Fibroblast of lung (primary cell): ENCODE measurements around the gene ACOX1. TPM values are rescaled to one million over a fixed set of nuclear protein-coding genes. Genes with fewer than 3 reads are reported as not detected.

Experiments
- DNase-seq, 2 donors: peaks; one replicate each; pipeline versions ENCODE4 v3.0.0 to v3.0.0-alpha.2; 2010; ENCODE audit warnings: low read depth in 2 of 2
- H2AFZ ChIP-seq: 2 replicates; pipeline ENCODE4 v1.5.1; 2012; ENCODE audit warnings: low read length, control low read depth, inconsistent platforms
- H3K27ac ChIP-seq: 2 replicates; pipeline ENCODE4 v1.5.1; 2011; ENCODE audit warnings: low read length, control low read depth; ENCODE audit not compliant: insufficient read depth
- H3K27me3 ChIP-seq: 2 replicates; pipeline ENCODE4 v1.5.1; 2011; ENCODE audit warnings: mild to moderate bottlenecking, low read length; ENCODE audit not compliant: control insufficient read depth, insufficient read depth
- H3K36me3 ChIP-seq: 2 replicates; pipeline ENCODE4 v1.5.1; 2011; ENCODE audit warnings: low read length; ENCODE audit not compliant: control insufficient read depth, insufficient read depth
- H3K4me1 ChIP-seq: 2 replicates; pipeline ENCODE4 v1.5.1; 2011; ENCODE audit warnings: low read length; ENCODE audit not compliant: control insufficient read depth, insufficient read depth; ENCODE audit errors: extremely low read depth
- H3K4me2 ChIP-seq: 2 replicates; pipeline ENCODE4 v1.5.1; 2011; ENCODE audit warnings: low read length, control low read depth; ENCODE audit not compliant: insufficient read depth; ENCODE audit errors: extremely low read depth
- H3K4me3 ChIP-seq, 4 experiments: fragments of 200-600 bp in 1 of 4; sonication (generic) in 1 of 4; replicated peaks in 1 of 4; 2 replicates each; pipeline ENCODE4 v1.5.1; 2011 to 2016; ENCODE audit warnings: low read length in 4 of 4, low read depth in 3 of 4, mild to moderate bottlenecking in 3 of 4, control low read depth in 2 of 4, inconsistent platforms in 1 of 4, mixed read lengths in 1 of 4; ENCODE audit not compliant: insufficient read depth in 1 of 4; ENCODE audit errors: control extremely low read depth in 1 of 4
- H3K79me2 ChIP-seq: 2 replicates; pipeline ENCODE4 v1.5.1; 2012; ENCODE audit warnings: mild to moderate bottlenecking, low read length, inconsistent platforms; ENCODE audit not compliant: control insufficient read depth, insufficient read depth
- H3K9ac ChIP-seq: 2 replicates; pipeline ENCODE4 v1.5.1; 2011; ENCODE audit warnings: mild to moderate bottlenecking, low read length, control low read depth; ENCODE audit not compliant: insufficient read depth
- H3K9me3 ChIP-seq: 2 replicates; pipeline ENCODE4 v1.5.1; 2012; ENCODE audit warnings: low read depth, low read length; ENCODE audit not compliant: control insufficient read depth, insufficient read depth
- H4K20me1 ChIP-seq: 2 replicates; pipeline ENCODE4 v1.5.1; 2011; ENCODE audit warnings: low read length; ENCODE audit not compliant: control insufficient read depth, insufficient read depth; ENCODE audit errors: extremely low read depth
- EZH2 ChIP-seq: IDR thresholded peaks from 2 replicates; pipeline ENCODE4 v1.5.1; 2012; ENCODE audit warnings: low read length, control low read depth, mild to moderate bottlenecking; ENCODE audit errors: missing control alignments
- polyA plus RNA-seq, 2 donors: library from polyadenylated mRNA; depleted of rRNA in 1 of 2; stranded (reverse) in 1 of 2; unstranded in 1 of 2; fragments of >200 nt; gene quantifications; 2 replicates each; pipeline ENCODE4 v1.2.1, GENCODE V29; 2011 to 2012; ENCODE audit warnings: missing spikeins in 1 of 2
- total RNA-seq: library from RNA; depleted of rRNA; stranded (reverse); fragments of >200 nt; gene quantifications from 2 replicates; pipeline ENCODE4 v1.2.1, GENCODE V29; 2014
- TF ChIP-seq, protein P1 (sequence below), 2 donors: IDR thresholded peaks in 1 of 2; conservative IDR thresholded peaks in 1 of 2; 1 replicate in 1 of 2; 2 replicates in 1 of 2; pipeline ENCODE4 v1.5.1; 2011 to 2012; ENCODE audit warnings: low read length in 2 of 2, control low read depth in 1 of 2, inconsistent platforms in 1 of 2, low read depth in 1 of 2, mild to moderate bottlenecking in 1 of 2

Gene ACOX1
- total and polyA plus RNA-seq, 2 donors (not counting 1 experiment from before 2014, with no cell fraction given) = 30.0 to 70.5 TPM

DNA sequence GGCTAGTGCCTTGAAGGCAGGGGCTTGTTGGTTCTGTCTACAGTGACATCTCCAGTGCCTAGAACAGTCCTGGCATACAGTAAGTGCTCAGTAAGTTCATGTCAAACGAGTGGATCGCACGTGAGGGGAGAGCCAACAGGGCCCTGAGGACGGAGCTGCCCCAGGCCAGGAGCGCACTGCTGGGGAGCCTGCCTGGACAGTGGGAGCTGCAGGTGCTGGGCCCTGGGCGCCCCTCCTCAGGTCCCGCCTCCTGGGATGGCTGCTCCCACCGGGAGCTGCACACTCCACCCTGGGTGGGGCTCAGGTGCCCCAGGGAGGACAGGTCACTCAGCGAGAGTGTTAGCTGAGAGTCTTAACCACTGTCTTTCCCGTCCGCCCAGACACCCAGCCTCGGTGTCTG, 46.3 kb upstream of the ACOX1 start:
- no peak for DNase-seq
- H3K27ac ChIP-seq = no peak overlapping the region
- no peaks in the 10 kb centered on the region for H4K20me1 ChIP-seq
- no peak overlapping the region for H3K4me3 ChIP-seq
- no peaks in the 10 kb centered on the region for H3K4me1 ChIP-seq
- H3K36me3 ChIP-seq = no peaks in the 10 kb centered on the region
- H3K9ac ChIP-seq = no peak overlapping the region
- no peaks in the 10 kb centered on the region for H3K79me2 ChIP-seq
- no peaks in the 10 kb centered on the region for H3K9me3 ChIP-seq
- H2AFZ ChIP-seq = no peak overlapping the region
- no peak overlapping the region for H3K4me2 ChIP-seq
- H3K27me3 ChIP-seq = peaks cover 4% of the 10 kb centered on the region
- TF ChIP-seq EZH2 = no peak
- TF ChIP-seq, protein P1, sequence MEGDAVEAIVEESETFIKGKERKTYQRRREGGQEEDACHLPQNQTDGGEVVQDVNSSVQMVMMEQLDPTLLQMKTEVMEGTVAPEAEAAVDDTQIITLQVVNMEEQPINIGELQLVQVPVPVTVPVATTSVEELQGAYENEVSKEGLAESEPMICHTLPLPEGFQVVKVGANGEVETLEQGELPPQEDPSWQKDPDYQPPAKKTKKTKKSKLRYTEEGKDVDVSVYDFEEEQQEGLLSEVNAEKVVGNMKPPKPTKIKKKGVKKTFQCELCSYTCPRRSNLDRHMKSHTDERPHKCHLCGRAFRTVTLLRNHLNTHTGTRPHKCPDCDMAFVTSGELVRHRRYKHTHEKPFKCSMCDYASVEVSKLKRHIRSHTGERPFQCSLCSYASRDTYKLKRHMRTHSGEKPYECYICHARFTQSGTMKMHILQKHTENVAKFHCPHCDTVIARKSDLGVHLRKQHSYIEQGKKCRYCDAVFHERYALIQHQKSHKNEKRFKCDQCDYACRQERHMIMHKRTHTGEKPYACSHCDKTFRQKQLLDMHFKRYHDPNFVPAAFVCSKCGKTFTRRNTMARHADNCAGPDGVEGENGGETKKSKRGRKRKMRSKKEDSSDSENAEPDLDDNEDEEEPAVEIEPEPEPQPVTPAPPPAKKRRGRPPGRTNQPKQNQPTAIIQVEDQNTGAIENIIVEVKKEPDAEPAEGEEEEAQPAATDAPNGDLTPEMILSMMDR (conservative IDR thresholded peaks at IDR 0.05 in 1 of 2, IDR thresholded peaks at IDR 0.05 in 1 of 2; ENCODE audit: low read depth in 1 of 2, low read length in 2 of 2) = no peak

- Histone ChIP-seq H4K20me1 (no peaks in the 10 kb centered on the region), H3K4me1 (no peaks in the 10 kb centered on the region), H3K36me3 (no peaks in the 10 kb centered on the region), H3K9me3 (no peaks in the 10 kb centered on the region), H2AFZ (no peak overlapping the region), H3K9ac (no peak overlapping the region), H3K27me3 (peaks cover 4% of the 10 kb centered on the region), H3K4me3 (no peak overlapping the region), H3K27ac (no peak overlapping the region), H3K79me2 (no peaks in the 10 kb centered on the region), H3K4me2 (no peak overlapping the region)
- no peak for DNase-seq
- TF ChIP-seq, protein P1 (conservative IDR thresholded peaks at IDR 0.05 in 1 of 2, IDR thresholded peaks at IDR 0.05 in 1 of 2; ENCODE audit: low read depth in 1 of 2, low read length in 2 of 2) = no peak
- no peak for TF ChIP-seq EZH2
These were observed 45.4 kb upstream of the ACOX1 start for GRCh38 chr17:76024353-76024752.

DNA sequence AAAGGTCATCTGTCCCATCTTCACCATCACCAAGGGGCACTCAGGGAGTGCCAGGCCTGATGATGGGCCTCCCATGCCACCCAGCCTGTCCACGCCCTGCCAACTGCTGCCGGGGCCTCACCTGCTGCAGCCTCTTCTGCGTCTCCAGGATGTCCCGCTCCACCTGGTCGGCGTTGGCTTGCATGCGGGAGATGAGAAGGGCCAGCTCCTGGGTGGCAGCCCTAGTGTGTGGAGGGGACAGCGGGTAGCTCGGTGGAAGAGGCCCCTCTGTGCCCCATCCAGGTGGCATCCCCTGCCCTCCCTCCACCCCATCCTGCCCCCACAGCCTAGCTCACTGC, 44.9 kb upstream of the ACOX1 start:
- DNase-seq = no peak
- no peaks in the 10 kb centered on the region for H3K79me2 ChIP-seq
- TF ChIP-seq, protein P1 (conservative IDR thresholded peaks at IDR 0.05 in 1 of 2, IDR thresholded peaks at IDR 0.05 in 1 of 2; ENCODE audit: low read depth in 1 of 2, low read length in 2 of 2) = no peak
- no peak for TF ChIP-seq EZH2

More for the DNA sequence above, 44.9 kb upstream of the ACOX1 start:
- Histone ChIP-seq H3K4me3 (no peak overlapping the region), H4K20me1 (no peaks in the 10 kb centered on the region), H3K27ac (no peak overlapping the region), H3K9me3 (no peaks in the 10 kb centered on the region), H3K27me3 (peaks cover 4% of the 10 kb centered on the region), H3K4me2 (no peak overlapping the region), H2AFZ (no peak overlapping the region), H3K36me3 (no peaks in the 10 kb centered on the region), H3K4me1 (no peaks in the 10 kb centered on the region), H3K9ac (no peak overlapping the region)
